ENCODE measurements around the gene SH3RF3. TPM values are rescaled to one million over a fixed set of nuclear protein-coding genes. Genes with fewer than 3 reads are reported as not detected.

Gene SH3RF3
- total RNA-seq, 1 experiment from 2014 or later = 0.34 TPM

GRCh38 chr2:109537565-109538222 lies 408.7 kb downstream of the SH3RF3 start:
- H3K9me3 ChIP-seq (ENCODE audit: low read length) = no peaks in the 10 kb centered on the region
- no peak overlapping the region for H3K4me2 ChIP-seq (ENCODE audit: low read depth, low read length, poor library complexity, severe bottlenecking)
- no peak overlapping the region for H3K4me3 ChIP-seq (ENCODE audit: low read length)
- H4K20me1 ChIP-seq (ENCODE audit: insufficient read depth, low read depth, low read length) = no peaks in the 10 kb centered on the region
- H3K9ac ChIP-seq (ENCODE audit: low read length) = no peak overlapping the region
- no peak for DNase-seq
- no peak overlapping the region for H3K27ac ChIP-seq (ENCODE audit: low read length)
- H3K36me3 ChIP-seq (ENCODE audit: insufficient read depth, low read length) = no peaks in the 10 kb centered on the region
- no peaks in the 10 kb centered on the region for H3K79me2 ChIP-seq (ENCODE audit: low read length)
- no peaks in the 10 kb centered on the region for H3K9me2 ChIP-seq (replicated peaks; ENCODE audit: insufficient read depth, low read length)
- H2AFZ ChIP-seq (ENCODE audit: low read length) = no peak overlapping the region
- H3K4me1 ChIP-seq (ENCODE audit: low read length) = no peaks in the 10 kb centered on the region
- H3K27me3 ChIP-seq (ENCODE audit: low read length) = no peaks in the 10 kb centered on the region

- H3K27me3 ChIP-seq (ENCODE audit: low read length) = no peaks in the 10 kb centered on the region
- no peak overlapping the region for H3K4me3 ChIP-seq (ENCODE audit: low read length)
- DNase-seq = no peak
- H3K9ac ChIP-seq (ENCODE audit: low read length) = no peak overlapping the region
- no peaks in the 10 kb centered on the region for H3K4me1 ChIP-seq (ENCODE audit: low read length)
- H4K20me1 ChIP-seq (ENCODE audit: insufficient read depth, low read depth, low read length) = no peaks in the 10 kb centered on the region
- H3K79me2 ChIP-seq (ENCODE audit: low read length) = no peaks in the 10 kb centered on the region
- H3K36me3 ChIP-seq (ENCODE audit: insufficient read depth, low read length) = no peaks in the 10 kb centered on the region
- H3K9me2 ChIP-seq (replicated peaks; ENCODE audit: insufficient read depth, low read length) = no peaks in the 10 kb centered on the region
- no peak overlapping the region for H3K4me2 ChIP-seq (ENCODE audit: low read depth, low read length, poor library complexity, severe bottlenecking)
- no peaks in the 10 kb centered on the region for H3K9me3 ChIP-seq (ENCODE audit: low read length)
- H3K27ac ChIP-seq (ENCODE audit: low read length) = no peak overlapping the region
- H2AFZ ChIP-seq (ENCODE audit: low read length) = no peak overlapping the region
These were observed 409.5 kb downstream of the SH3RF3 start for GRCh38 chr2:109538546-109538945.

- Histone ChIP-seq H3K4me3 (ENCODE audit: low read length) (no peak overlapping the region), H3K9me2 (replicated peaks; ENCODE audit: insufficient read depth, low read length) (no peaks in the 10 kb centered on the region), H3K27ac (ENCODE audit: low read length) (no peak overlapping the region), H4K20me1 (ENCODE audit: insufficient read depth, low read depth, low read length) (no peaks in the 10 kb centered on the region), H3K9me3 (ENCODE audit: low read length) (no peaks in the 10 kb centered on the region), H3K79me2 (ENCODE audit: low read length) (no peaks in the 10 kb centered on the region), H3K4me2 (ENCODE audit: low read depth, low read length, poor library complexity, severe bottlenecking) (no peak overlapping the region), H3K9ac (ENCODE audit: low read length) (no peak overlapping the region), H2AFZ (ENCODE audit: low read length) (no peak overlapping the region), H3K36me3 (ENCODE audit: insufficient read depth, low read length) (no peaks in the 10 kb centered on the region), H3K27me3 (ENCODE audit: low read length) (no peaks in the 10 kb centered on the region), H3K4me1 (ENCODE audit: low read length) (no peaks in the 10 kb centered on the region)
- DNase-seq = no peak
These were observed 413.4 kb downstream of the SH3RF3 start for GRCh38 chr2:109542384-109542783.

GRCh38 chr2:109545828-109546713 lies 417.1 kb downstream of the SH3RF3 start:
- no peak overlapping the region for H3K4me3 ChIP-seq (ENCODE audit: low read length)
- H3K36me3 ChIP-seq (ENCODE audit: insufficient read depth, low read length) = no peaks in the 10 kb centered on the region
- no peaks in the 10 kb centered on the region for H3K4me1 ChIP-seq (ENCODE audit: low read length)
- no peak overlapping the region for H3K27ac ChIP-seq (ENCODE audit: low read length)
- H3K9me2 ChIP-seq (replicated peaks; ENCODE audit: insufficient read depth, low read length) = no peaks in the 10 kb centered on the region
- no peak overlapping the region for H3K9ac ChIP-seq (ENCODE audit: low read length)
- H3K79me2 ChIP-seq (ENCODE audit: low read length) = no peaks in the 10 kb centered on the region
- no peaks in the 10 kb centered on the region for H3K9me3 ChIP-seq (ENCODE audit: low read length)
- H2AFZ ChIP-seq (ENCODE audit: low read length) = no peak overlapping the region
- DNase-seq = peak; percentile 86
- no peak overlapping the region for H3K4me2 ChIP-seq (ENCODE audit: low read depth, low read length, poor library complexity, severe bottlenecking)
- H4K20me1 ChIP-seq (ENCODE audit: insufficient read depth, low read depth, low read length) = no peaks in the 10 kb centered on the region
- no peaks in the 10 kb centered on the region for H3K27me3 ChIP-seq (ENCODE audit: low read length)

GRCh38 chr2:109547280-109547679 lies 418.3 kb downstream of the SH3RF3 start:
- H3K4me2 ChIP-seq (ENCODE audit: low read depth, low read length, poor library complexity, severe bottlenecking) = no peak overlapping the region
- H4K20me1 ChIP-seq (ENCODE audit: insufficient read depth, low read depth, low read length) = no peaks in the 10 kb centered on the region
- H3K36me3 ChIP-seq (ENCODE audit: insufficient read depth, low read length) = no peaks in the 10 kb centered on the region
- H3K9ac ChIP-seq (ENCODE audit: low read length) = no peak overlapping the region
- H3K4me1 ChIP-seq (ENCODE audit: low read length) = no peaks in the 10 kb centered on the region
- no peak overlapping the region for H3K4me3 ChIP-seq (ENCODE audit: low read length)
- peak; percentile 42 for DNase-seq
- H3K27me3 ChIP-seq (ENCODE audit: low read length) = no peaks in the 10 kb centered on the region
- H2AFZ ChIP-seq (ENCODE audit: low read length) = no peak overlapping the region
- no peaks in the 10 kb centered on the region for H3K9me2 ChIP-seq (replicated peaks; ENCODE audit: insufficient read depth, low read length)
- H3K79me2 ChIP-seq (ENCODE audit: low read length) = no peaks in the 10 kb centered on the region
- no peak overlapping the region for H3K27ac ChIP-seq (ENCODE audit: low read length)
- no peaks in the 10 kb centered on the region for H3K9me3 ChIP-seq (ENCODE audit: low read length)

- no peak overlapping the region for H3K27ac ChIP-seq (ENCODE audit: low read length)
- no peaks in the 10 kb centered on the region for H3K9me3 ChIP-seq (ENCODE audit: low read length)
- no peaks in the 10 kb centered on the region for H4K20me1 ChIP-seq (ENCODE audit: insufficient read depth, low read depth, low read length)
- no peak overlapping the region for H3K9ac ChIP-seq (ENCODE audit: low read length)
- DNase-seq = no peak
- no peaks in the 10 kb centered on the region for H3K36me3 ChIP-seq (ENCODE audit: insufficient read depth, low read length)
- H3K4me3 ChIP-seq (ENCODE audit: low read length) = no peak overlapping the region
- H3K4me2 ChIP-seq (ENCODE audit: low read depth, low read length, poor library complexity, severe bottlenecking) = no peak overlapping the region
- H3K4me1 ChIP-seq (ENCODE audit: low read length) = no peaks in the 10 kb centered on the region
- no peak overlapping the region for H2AFZ ChIP-seq (ENCODE audit: low read length)
- H3K79me2 ChIP-seq (ENCODE audit: low read length) = no peaks in the 10 kb centered on the region
- no peaks in the 10 kb centered on the region for H3K9me2 ChIP-seq (replicated peaks; ENCODE audit: insufficient read depth, low read length)
- H3K27me3 ChIP-seq (ENCODE audit: low read length) = no peaks in the 10 kb centered on the region
These were observed 420.1 kb downstream of the SH3RF3 start for GRCh38 chr2:109549016-109549590.

Small RNAs within 50 kb of the gene (small RNA-seq; reads per million reads assigned to genes)
- not detected for gene MIR4265
- not detected for gene MIR4266
- not detected for gene RF00017
- not detected for gene SNRPGP9

Other genes with a start within 250 kb of the SH3RF3 start
- not detected in 2 replicates for gene EDAR, start 140.0 kb upstream of the SH3RF3 start, total RNA-seq (2014; rRNA removed; shearing (Covaris generic); ENCODE audit: low replicate concordance)